A204.1 (cell line): ENCODE data around the gene CREB3L1.

Source experiments
- FAIRE-seq: peaks from 2 replicates; lab custom pipeline; 2012; peaks lifted over from hg19 to GRCh38; lab: Jason Lieb, UNC

The CREB3L1 gene

GRCh38 chr11:46273511-46274205 is 3.8 kb upstream of the CREB3L1 start:
- no peak for FAIRE-seq

GRCh38 chr11:46275964-46276641 is 1.4 kb upstream of the CREB3L1 start:
- no peak for FAIRE-seq

DNA sequence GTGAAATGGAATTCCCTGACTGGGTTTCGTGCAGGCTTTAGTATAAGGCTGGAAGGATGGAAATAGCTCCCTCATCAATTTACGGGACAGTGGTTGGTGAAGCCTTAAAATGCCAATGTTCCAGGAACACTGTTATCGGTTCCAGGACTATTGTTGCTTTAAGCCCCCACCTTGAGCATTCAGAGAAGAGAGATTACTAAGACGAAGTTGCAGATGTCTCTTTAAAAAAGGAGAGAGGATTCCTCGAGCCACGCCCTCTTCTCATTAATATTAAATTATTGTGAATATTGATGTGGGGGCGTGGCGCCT is 195 bp upstream of the CREB3L1 start:
- no peak for FAIRE-seq

DNA sequence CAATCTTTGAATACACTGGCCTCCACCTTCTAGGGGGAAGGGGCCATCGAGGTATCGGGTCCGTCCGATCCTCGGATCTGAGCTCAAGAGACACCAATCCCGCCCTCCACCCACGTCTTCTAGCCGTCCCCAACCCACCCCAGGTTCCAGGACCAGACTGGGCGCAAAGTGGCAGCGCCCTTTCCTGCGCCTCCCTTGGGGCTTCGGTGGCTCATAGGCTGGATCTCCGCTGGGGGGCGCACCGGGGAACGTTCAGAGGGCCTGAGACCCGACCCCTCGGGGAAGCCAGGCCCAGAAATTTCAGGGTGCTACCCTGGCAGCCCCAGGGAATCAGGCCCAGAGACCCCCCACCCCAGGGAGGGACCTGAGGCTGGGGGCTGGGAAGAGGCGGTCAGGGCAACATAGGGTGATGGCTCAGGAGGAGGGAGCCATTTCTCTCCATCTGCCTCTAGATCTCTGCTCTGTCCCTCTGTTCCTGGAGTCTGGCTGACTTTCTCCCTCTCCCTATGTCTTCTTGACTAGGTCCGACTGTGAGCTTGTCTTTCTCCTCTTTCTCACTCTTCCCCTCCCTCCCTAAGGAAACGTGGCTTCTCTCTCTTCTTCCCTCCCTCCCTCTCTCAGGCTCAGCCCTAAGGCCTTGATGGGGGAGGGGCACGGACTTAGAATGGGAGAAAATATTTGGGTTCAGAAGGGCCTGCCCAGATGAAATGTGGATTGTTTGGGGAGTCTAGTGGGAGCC is 1.1 kb downstream of the CREB3L1 start:
- FAIRE-seq, result no peak

DNA sequence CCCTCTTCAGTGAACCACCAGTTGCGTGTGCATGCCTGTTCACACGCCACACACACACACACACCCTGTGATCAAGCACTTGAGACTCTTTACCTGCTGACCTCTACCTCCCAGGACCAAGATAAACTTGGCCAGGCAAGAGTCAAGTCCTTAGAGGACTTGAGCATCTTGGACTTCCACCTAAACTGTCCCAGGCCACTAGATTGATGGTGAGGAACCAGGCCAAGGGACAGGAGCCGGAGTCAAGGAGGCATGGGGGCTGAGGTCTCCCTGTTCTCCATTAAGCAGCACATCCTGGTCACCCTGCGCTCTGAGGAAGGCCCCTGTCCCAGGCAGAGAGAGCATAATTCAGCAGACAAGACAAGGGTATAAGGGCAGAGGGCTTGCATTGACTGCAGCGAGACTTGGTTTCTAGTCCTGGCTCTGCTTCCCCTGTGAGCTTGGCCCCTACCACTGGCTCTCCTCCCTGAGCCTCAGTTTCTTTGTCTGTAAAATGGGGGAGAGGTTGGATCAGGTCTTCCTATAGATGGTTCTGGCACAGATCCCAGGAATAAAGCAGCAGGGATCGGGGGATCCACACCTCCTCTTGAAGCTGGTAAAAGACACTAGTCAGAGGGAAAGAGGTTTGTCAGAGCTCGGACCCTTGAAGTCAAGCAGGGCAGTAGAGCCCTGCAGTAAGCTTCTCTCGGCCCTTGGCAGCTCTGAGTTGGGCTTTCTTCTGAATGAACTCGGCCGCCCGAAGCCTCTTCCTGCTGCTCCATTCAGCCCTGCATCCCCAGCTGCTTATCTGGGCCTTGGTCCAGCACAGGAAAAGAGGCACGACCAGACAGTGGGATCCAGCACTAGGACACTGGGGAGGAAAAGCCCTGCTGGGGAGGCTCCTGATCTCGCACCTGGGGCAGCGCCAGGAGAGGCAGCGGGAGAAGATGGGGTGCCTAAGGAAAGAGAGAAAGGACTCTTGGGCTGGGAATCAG is 2.0 kb downstream of the CREB3L1 start:
- FAIRE-seq, result no peak

DNA sequence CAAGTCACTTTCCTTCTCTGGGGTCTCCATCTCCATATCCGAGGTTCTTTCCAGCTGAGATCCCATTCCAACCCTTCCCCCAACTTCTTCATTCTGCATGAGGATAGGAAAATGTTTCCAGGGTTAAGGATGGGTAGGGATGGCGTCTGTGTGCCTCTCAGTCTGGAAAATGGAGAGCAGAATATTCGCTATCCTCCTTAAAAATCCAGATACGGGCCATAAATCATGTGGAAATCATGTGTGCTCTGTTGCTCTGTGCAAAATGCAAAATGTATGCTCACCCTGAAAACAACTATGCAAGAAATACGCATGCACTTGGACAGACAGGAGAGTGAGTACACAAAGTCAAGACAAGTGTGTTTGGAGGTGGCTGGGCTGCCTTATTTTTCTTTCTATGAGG is 3.2 kb downstream of the CREB3L1 start:
- FAIRE-seq, result no peak

GRCh38 chr11:46281371-46281831 is 3.9 kb downstream of the CREB3L1 start:
- no peak for FAIRE-seq

GRCh38 chr11:46285173-46285572 is 7.7 kb downstream of the CREB3L1 start:
- no peak for FAIRE-seq

GRCh38 chr11:46285594-46286033 is 8.2 kb downstream of the CREB3L1 start:
- no peak for FAIRE-seq

DNA sequence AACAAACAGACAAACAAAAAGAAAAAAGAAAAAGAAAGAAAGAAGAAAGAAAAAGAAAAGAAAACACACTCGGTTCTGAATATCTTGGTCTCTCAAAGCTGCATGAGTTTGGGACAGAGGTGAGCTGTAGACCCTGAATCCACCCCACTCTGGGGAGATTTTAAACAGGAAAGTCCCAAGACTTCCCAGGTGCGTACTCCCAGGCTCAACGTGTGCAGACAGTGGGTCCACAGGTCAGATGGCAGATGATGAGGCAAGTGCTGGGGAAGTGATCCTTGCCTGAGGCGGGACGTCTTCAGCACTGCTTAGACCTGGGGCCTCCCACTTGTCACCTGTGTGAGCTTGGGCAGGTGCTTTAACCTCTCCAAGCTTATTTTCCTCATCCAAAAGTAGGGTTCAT is 9.3 kb downstream of the CREB3L1 start:
- FAIRE-seq, result no peak

DNA sequence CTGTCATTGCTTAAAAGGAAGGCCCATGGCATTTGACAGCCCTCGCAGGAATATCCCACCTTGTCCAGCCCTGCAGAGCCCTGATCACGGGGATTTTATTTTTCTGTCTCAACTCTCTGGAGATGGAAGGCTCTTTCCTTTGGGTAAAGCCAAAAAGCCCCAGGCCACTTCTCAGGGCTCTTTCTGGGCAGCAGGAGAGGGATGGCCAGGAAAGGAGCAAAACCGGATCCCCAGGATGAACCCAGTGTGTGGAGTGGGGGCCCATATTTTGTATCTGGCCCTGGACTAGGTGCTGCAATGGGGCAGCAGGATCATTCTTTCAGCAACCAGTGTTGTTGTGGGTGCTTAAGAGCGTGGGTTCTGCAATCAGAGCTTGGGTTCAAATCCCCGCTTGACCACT is 11.0 kb downstream of the CREB3L1 start:
- no peak for FAIRE-seq

DNA sequence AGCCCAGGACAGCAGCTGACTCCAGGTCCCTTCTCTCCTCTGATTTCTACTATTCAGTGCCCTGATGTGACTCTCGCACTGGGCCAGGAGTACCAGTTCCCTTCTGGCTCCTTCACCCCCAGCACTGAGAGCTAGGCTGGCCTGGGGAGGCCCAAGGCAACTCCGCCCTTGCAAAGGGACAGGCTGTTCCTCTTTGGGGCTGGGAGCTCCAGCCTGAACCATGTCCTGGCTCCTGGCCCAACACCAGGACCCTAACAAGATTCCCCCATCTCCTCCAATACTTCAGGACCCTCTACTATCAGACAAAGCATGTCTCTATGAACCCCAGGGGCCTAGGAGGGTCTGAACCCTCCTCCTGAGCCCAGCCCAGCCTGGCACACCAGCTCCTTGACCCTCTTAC is 12.5 kb downstream of the CREB3L1 start:
- no peak for FAIRE-seq

DNA sequence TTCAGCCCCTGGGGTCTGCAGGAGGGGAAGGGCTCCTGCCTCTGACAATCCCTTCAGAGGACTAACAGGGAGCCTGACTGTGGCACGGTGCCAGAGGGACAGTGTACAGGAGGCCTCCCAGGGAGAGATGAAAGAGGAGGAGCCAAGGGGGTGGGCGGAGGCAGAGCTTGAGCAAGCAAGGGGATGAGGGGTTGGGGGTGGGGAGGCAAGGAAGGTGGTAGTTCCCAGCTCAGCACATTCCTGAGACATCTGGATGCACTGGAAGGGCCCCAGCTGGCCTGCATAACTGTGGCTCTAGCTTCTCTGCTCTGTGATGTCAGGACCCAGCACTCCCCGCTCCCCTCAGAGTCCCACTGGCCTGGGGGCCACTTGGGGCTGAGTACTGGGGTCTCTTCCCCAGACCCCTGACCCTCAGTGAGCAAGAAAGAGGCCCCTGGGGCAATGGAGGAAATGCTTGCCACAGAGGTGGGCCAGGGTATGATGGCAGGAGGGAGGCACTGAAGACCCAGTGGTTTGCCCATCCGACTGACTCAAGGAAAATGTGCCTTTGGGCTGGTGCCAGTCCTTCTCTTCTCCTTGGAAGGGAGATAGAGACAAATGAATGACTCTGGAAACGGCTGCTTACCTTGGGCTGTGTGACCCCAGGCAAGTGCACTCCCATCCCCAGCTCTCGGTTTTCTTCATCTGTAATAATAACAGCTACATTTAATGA is 13.3 kb downstream of the CREB3L1 start:
- FAIRE-seq, result no peak

DNA sequence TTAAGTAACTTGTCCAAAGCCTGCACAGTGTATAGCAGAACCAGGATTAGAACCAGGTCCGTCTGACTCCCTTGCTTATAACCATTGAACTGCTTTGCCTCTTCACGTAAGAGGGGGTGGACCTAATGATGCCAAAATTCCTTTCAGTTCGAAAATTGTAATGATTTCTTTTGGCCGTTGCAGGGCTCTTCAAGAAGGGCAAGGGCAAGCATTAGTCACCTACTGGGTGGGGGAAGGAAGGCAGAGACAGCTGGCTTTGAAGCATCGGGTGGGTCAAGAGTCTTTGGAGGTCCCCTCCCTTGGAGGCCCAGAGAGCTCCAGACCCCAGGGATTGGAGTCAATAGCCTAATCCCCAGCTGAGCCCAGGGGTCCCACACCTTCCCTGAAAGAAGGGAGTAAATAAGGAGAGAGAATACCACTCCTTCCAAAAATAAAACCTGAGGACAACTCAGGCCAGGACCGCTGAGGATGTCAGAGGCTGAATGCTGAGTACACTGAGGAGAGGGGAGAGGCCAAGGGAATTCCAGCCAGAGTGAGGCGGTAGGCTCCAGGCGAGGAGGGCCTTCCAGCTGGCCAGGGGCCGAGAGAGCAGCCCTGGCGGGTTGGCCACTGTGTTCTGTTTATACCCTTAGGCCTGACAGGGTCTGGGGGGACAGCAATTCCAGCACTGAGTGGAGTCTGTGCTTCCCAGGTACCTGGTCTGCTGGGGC is 14.1 kb downstream of the CREB3L1 start:
- no peak for FAIRE-seq

DNA sequence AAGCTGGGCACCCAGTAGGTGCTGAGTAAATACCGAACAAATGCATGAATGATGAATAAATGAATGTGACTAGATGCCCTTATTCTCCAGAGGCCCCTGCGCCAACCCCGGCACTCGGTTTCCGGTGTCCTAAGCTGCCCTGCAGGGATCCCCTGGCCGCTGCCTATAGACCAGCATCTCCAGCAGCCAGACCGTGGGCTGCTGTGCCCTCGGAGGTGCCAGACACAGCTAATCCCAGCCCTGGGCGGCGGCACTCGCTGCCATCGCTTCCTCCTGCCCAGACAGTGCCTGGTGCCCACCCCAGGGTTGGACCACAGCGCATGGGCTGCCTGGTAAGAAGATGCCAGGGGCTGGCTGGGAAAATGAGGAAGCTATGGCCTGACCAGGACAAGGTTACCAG is 15.6 kb downstream of the CREB3L1 start:
- FAIRE-seq, result no peak

DNA sequence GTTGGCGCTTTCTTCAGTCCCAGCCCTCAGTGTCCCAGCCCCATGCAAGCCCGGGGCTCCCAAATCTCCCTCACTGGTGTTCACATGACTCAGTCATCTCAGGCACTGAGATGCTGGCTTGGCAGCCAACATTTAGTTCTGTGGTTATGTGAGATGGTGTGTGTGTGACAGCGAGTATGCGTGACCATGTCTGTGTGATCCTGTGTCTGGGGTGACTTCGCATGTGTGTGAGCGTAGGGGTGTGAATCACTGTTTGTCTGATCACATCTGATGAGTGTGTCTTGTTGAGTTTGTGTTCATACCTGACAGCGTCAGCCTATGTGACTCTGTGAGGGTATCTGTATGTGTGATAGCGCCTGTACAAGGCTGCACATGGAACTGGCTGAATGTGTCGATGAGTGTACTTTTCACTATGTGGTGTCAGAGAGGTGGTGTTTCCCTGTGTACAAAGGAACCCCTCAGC is 16.2 kb downstream of the CREB3L1 start:
- no peak for FAIRE-seq

DNA sequence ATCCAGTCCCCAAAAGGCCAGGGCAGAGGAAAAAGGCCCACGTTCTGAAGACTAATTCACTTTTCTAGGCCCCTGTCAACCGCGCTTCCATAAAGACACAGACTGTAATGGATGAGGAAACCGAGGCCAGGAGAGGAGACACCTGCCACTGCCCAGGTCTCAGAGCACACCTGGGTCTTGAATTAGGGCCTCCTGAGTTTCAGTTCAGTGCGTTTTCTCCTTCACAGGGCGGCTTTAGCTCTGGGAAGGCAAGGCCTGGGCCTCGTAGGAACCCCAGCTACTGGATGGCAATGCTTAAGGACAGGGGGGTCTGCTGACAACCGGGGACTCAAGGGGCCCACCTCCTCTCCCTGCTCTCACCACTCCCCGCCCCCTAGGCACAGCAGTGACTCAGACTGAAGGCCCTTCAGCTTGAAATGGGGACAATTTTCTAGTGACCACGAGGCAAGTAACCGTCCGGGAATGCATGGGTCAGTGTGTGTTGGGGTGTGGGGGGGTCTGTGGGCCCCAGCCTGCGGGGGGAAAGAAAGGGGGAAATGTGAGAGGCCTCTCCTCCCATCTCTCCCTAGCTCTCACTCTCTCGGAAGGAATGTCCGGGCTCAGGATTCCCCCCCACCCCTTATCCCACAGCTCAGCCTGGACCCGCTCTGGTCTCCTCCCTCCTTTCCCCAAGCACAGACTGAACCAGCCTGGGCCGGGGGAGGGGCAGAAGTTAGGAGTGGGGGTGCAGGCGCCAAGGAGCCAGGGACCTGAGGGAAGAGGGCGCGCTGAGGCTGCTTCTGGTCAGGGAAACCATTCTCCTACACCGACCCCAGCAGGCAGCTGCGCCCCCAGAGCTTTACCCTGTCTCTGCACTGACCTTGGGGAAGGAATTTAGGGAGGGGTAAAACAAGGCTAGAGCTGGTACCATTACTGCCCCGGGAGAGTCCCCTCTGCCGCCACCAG is 17.2 kb downstream of the CREB3L1 start:
- FAIRE-seq, result no peak

DNA sequence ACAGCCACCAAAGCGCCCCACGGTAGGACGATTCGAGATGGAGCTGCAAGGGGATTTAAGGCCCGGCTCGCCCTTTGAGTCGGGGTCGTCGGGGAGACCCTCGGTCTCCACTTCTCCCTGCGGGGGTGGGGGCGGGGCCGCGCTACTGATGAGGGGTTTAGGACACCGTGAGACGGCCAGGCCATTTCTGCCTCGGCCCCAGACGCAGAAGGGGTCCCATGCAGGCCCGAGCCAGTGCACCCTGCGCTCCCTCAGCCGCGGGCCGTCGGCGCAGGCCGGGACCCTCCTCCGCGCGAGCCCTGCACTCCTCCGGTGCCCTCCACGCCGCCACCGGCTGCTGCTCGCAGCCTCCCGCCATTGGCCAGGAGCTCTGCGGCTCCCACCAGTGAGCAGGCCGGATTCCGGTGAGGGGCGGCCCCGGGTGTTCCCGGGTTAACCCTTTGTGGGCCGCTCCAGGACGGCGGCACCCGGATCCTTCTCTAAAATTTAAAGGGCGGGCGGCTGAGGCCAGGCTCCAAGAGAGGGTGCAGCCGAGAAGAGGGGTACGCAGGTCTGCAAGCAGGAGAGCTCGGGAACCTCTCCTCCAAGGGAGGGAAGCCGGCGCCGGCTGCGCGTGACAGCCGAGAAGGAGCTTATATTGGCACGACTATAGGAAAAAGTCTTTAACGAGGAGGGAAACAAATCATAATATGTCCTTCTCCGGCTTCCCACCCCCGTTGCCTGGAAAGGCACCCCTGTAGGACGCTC is 18.0 kb downstream of the CREB3L1 start:
- no peak for FAIRE-seq

- no peak for FAIRE-seq
These were observed 18.6 kb downstream of the CREB3L1 start for GRCh38 chr11:46296059-46296527.
